Measurements from ENCODE around the gene POC1A. TPM values are rescaled to one million over a fixed set of nuclear protein-coding genes. Genes with fewer than 3 reads are reported as not detected.

POC1A gene
- total RNA-seq, 1 experiment from 2014 or later: 16.1 TPM

DNA sequence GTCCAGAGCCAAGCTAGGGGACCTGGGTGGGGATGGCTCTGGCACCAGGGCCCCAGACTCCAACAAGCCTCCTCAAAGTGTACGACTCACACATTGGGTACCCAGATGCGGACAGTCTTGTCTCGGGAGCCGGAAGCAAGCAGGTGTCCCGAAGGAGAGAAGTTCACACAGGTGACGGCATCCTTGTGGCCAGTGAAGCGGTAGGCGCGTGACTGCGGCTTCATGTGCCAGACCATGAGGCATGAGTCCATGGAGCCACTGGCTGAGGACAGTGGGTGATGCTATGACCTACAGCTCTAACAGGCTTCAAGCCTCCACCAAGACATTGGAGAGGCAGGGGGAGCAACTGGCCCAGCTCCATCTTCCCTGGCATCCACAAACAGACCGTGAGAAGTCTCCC, 4.5 kb downstream of the POC1A start:
- no peaks in the 10 kb centered on the region for H3K9me3 ChIP-seq (ENCODE audit: low read depth, low read length, poor library complexity, severe bottlenecking)
- no peak for TF ChIP-seq CTCF (conservative IDR thresholded peaks at IDR 0.05; ENCODE audit: low read depth, low read length)
- no peak for TF ChIP-seq EZH2 (IDR thresholded peaks at IDR 0.05; ENCODE audit: borderline replicate concordance, low read depth, low read length, poor library complexity, severe bottlenecking)
- peaks cover 7% of the 10 kb centered on the region for H3K36me3 ChIP-seq (ENCODE audit: insufficient read depth, low read length, poor library complexity, severe bottlenecking)
- no peaks in the 10 kb centered on the region for H3K4me1 ChIP-seq (ENCODE audit: insufficient read depth, low read length, poor library complexity, severe bottlenecking)
- ChIA-PET CTCF (no interaction called here), POLR2A (ENCODE audit: low non-redundant PET) (no interaction called here)
- no TSS peak for BruUV-seq (replicated peaks)
- no peak for DNase-seq (ENCODE audit: low spot score)
- H3K27ac ChIP-seq (ENCODE audit: low read depth, low read length, poor library complexity, severe bottlenecking): no peak overlapping the region
- intact Hi-C loops (cut with micrococcal nuclease; ENCODE audit: unreplicated experiment): loop anchor here (10.0 kb wide), 1 partner anchor 95 kb away; the partner anchor contains the start of gene DUSP7
- H3K4me3 ChIP-seq (ENCODE audit: low read depth, low read length, poor library complexity, severe bottlenecking): no peak overlapping the region
- no peaks in the 10 kb centered on the region for H3K27me3 ChIP-seq (replicated peaks; ENCODE audit: insufficient read depth, low read depth, low read length, poor library complexity)

- TF ChIP-seq CTCF (conservative IDR thresholded peaks at IDR 0.05; ENCODE audit: low read depth, low read length) (no peak), EZH2 (IDR thresholded peaks at IDR 0.05; ENCODE audit: borderline replicate concordance, low read depth, low read length, poor library complexity, severe bottlenecking) (no peak)
- CTCF ChIA-PET: no interaction called here
- Histone ChIP-seq H3K27me3 (replicated peaks; ENCODE audit: insufficient read depth, low read depth, low read length, poor library complexity) (no peaks in the 10 kb centered on the region), H3K9me3 (ENCODE audit: low read depth, low read length, poor library complexity, severe bottlenecking) (no peaks in the 10 kb centered on the region), H3K27ac (ENCODE audit: low read depth, low read length, poor library complexity, severe bottlenecking) (no peak overlapping the region), H3K36me3 (ENCODE audit: insufficient read depth, low read length, poor library complexity, severe bottlenecking) (peaks cover 7% of the 10 kb centered on the region), H3K4me1 (ENCODE audit: insufficient read depth, low read length, poor library complexity, severe bottlenecking) (no peaks in the 10 kb centered on the region), H3K4me3 (ENCODE audit: low read depth, low read length, poor library complexity, severe bottlenecking) (no peak overlapping the region)
- intact Hi-C loops (cut with micrococcal nuclease; ENCODE audit: unreplicated experiment): no loop called here
- no TSS peak for BruUV-seq (replicated peaks)
- no peak for DNase-seq (ENCODE audit: low spot score)
- POLR2A ChIA-PET (ENCODE audit: low non-redundant PET): no interaction called here
Measured at GRCh38 chr3:52149021-52149420, 5.2 kb downstream of the POC1A start.

DNA sequence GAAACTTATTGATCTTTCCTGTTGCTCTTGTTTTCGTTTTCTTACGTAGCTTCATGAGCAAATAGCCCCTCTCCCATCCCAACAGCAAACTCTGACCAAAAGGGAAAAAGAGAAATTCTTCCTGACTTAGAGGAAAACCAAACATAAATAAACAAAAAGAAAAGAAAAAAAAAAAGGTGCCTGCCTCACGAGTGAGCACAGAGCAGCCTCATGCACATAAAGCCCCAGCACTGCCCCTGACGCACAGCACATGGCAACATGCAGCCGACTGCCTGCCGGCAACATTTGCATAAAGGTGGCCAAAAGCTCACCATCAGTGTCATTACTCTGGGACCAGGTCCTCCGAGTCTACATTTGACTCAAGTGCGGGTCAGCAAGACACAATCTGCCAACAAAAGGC, 6.4 kb downstream of the POC1A start:
- Histone ChIP-seq H3K36me3 (ENCODE audit: insufficient read depth, low read length, poor library complexity, severe bottlenecking) (peaks cover 7% of the 10 kb centered on the region), H3K4me1 (ENCODE audit: insufficient read depth, low read length, poor library complexity, severe bottlenecking) (no peaks in the 10 kb centered on the region), H3K4me3 (ENCODE audit: low read depth, low read length, poor library complexity, severe bottlenecking) (no peak overlapping the region), H3K27me3 (replicated peaks; ENCODE audit: insufficient read depth, low read depth, low read length, poor library complexity) (no peaks in the 10 kb centered on the region), H3K27ac (ENCODE audit: low read depth, low read length, poor library complexity, severe bottlenecking) (no peak overlapping the region), H3K9me3 (ENCODE audit: low read depth, low read length, poor library complexity, severe bottlenecking) (no peaks in the 10 kb centered on the region)
- intact Hi-C loops (cut with micrococcal nuclease; ENCODE audit: unreplicated experiment): no loop called here
- DNase-seq (ENCODE audit: low spot score): no peak
- TF ChIP-seq CTCF (conservative IDR thresholded peaks at IDR 0.05; ENCODE audit: low read depth, low read length): no peak
- TF ChIP-seq EZH2 (IDR thresholded peaks at IDR 0.05; ENCODE audit: borderline replicate concordance, low read depth, low read length, poor library complexity, severe bottlenecking): no peak
- POLR2A ChIA-PET (ENCODE audit: low non-redundant PET): no interaction called here
- BruUV-seq (replicated peaks): no TSS peak
- CTCF ChIA-PET: interaction anchor here (0.7 kb wide), 1 partner anchor 91 kb away, joined by 3 read pairs; no protein-coding TSS in a partner anchor

Measured in A673 (cell line).